ENCODE data around the gene ATRIP. TPM values are rescaled to one million over a fixed set of nuclear protein-coding genes. Genes with fewer than 3 reads are reported as not detected.

The ATRIP gene
- polyA plus RNA-seq, result 0.77 TPM in 1 of 2 replicates, not detected in the other

GRCh38 chr3:48446425-48447193 lies at the start of gene ATRIP:
ATRIP (plus strand) TSS chr3:48446737; CDS start chr3:48446846, 109 bp downstream.

GRCh38 chr3:48429960-48430707 lies 16.4 kb upstream of the ATRIP start, which contains the start of gene PLXNB1:
PLXNB1 (minus strand) TSS chr3:48430086; CDS start chr3:48424611, 5,475 bp downstream.

GRCh38 chr3:48439820-48440589 lies 6.5 kb upstream of the ATRIP start, which contains the start of the genes CCDC51 and TMA7:
CCDC51 (minus strand) TSS chr3:48440119; CDS start chr3:48435128, 4,991 bp downstream.
TMA7 (plus strand) TSS chr3:48440257; CDS start chr3:48440297, 40 bp downstream.

DNA sequence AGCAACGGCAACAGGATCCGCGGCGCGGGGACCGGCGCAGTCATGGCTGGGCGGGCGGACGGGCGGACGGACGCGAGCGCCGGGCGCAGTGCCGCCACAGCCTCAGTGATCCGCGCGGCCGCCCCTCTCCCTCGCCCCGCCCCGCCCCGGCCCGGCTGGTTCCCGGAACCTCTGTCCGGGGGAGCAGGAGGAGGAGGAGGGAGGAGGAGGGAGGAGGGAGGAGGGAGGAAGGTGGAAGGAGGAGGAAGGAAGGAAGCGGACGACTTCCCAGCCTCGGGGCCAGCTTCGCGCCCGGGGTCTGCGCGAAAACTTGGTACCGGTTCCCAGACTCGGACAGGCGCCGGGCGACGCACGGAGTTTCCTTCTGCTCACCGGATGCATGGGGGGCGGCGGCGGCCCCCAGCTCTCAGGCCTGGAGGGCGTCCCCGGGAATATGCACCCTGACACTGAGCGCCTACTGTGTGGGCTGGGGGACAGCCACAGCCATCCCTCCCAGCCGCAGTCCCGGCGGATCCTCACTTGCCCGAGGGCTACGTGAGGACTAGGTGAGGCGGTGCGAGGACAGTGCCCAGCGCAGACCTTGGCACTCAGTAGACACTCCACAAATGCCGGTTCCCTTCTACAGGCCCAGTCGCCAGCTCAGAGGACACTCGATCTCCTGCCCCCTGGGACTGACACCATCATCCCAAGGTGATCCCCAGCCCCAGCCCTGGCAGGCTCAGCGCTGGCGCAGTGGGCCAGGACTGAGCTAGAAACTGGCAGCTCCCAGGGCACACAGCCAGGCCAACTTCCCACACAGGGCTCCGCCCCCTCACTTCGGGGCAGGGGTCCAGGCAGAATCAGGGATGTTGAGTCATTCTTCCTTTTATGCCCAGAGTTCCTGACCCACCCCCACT lies 57.8 kb downstream of the ATRIP start, which contains the start of gene SHISA5:
SHISA5 (minus strand) TSS at position 124 of the 896 bp plus-strand sequence; CDS start at position 44, 80 bp downstream.

Other genes with a start within 250 kb of the ATRIP start
- gene CAMP, start 223.2 kb upstream of the ATRIP start, polyA plus RNA-seq, result not detected in 2 replicates
- 1.8 and 3.5 TPM in 2 replicates for gene ZNF589, start 205.6 kb upstream of the ATRIP start, polyA plus RNA-seq
- gene NME6, start 145.4 kb upstream of the ATRIP start, polyA plus RNA-seq, result 4.5 and 9.0 TPM in 2 replicates
- not detected in 2 replicates for gene SPINK8, start 113.1 kb upstream of the ATRIP start, polyA plus RNA-seq
- gene FBXW12, start 74.5 kb upstream of the ATRIP start, polyA plus RNA-seq, result 0.17 TPM in 1 of 2 replicates, not detected in the other
- 3.9 and 5.4 TPM in 2 replicates for gene PLXNB1, start 16.7 kb upstream of the ATRIP start, polyA plus RNA-seq
- gene CCDC51, start 6.6 kb upstream of the ATRIP start, polyA plus RNA-seq, result 8.2 and 14.0 TPM in 2 replicates
- gene TMA7, start 6.5 kb upstream of the ATRIP start, polyA plus RNA-seq, result 1,236 and 1,273 TPM in 2 replicates
- 28.2 and 29.0 TPM in 2 replicates for gene SHISA5, start 57.4 kb downstream of the ATRIP start, polyA plus RNA-seq
- 0.43 and 2.6 TPM in 2 replicates for gene PFKFB4, start 110.1 kb downstream of the ATRIP start, polyA plus RNA-seq
- not detected in 2 replicates for gene UCN2, start 117.0 kb downstream of the ATRIP start, polyA plus RNA-seq
- gene COL7A1, start 148.6 kb downstream of the ATRIP start, polyA plus RNA-seq, result 2.1 and 3.4 TPM in 2 replicates
- gene UQCRC1, start 162.9 kb downstream of the ATRIP start, polyA plus RNA-seq, result 184 and 241 TPM in 2 replicates
- not detected in 2 replicates for gene TMEM89, start 175.0 kb downstream of the ATRIP start, polyA plus RNA-seq
- not detected in 2 replicates for gene SLC26A6, start 188.7 kb downstream of the ATRIP start, polyA plus RNA-seq
- gene CELSR3, start 216.1 kb downstream of the ATRIP start, polyA plus RNA-seq, result 0.59 and 1.1 TPM in 2 replicates
- 8.5 and 10.9 TPM in 2 replicates for gene NCKIPSD, start 239.2 kb downstream of the ATRIP start, polyA plus RNA-seq